K562 (cell line): ENCODE data around the gene KATNAL2. TPM values are rescaled to one million over a fixed set of nuclear protein-coding genes. Genes with fewer than 3 reads are reported as not detected.

Experiments
- ATAC-seq: fragments of 200-7000 bp; cut with Tn5 transposase; 3 replicates; pipeline ENCODE4 v1.9.1; 2020; ENCODE audit warnings: moderate library complexity
- BruUV-seq: library from RNA; stranded (reverse); fragments of 400-500 nt; replicated peaks from 2 replicates; lab custom pipeline; 2021; lab: Mats Ljungman, UMichigan
- CTCF ChIA-PET: fragments of 300-600 bp; formaldehyde crosslinking; extraction: SDS; loops from one replicate; lab custom pipeline; 2021; ENCODE audit warnings: low intra/inter-chr PET ratio; lab: Yijun Ruan, JAX
- POLR2A ChIA-PET: fragments of 300-600, 350-650 bp; sonication (Branson Sonifier 250); formaldehyde crosslinking; extraction: SDS; loops from one replicate; lab custom pipeline; 2021; ENCODE audit warnings: antibody characterized with exemption, inconsistent platforms; lab: Yijun Ruan, JAX
- DNase-seq, 4 experiments: peaks; one replicate each; pipeline versions ENCODE4 v3.0.0 to v3.0.0-alpha.2; 2011 to 2018; ENCODE audit warnings: low spot score in 3 of 4, mixed read lengths in 3 of 4; ENCODE audit errors: extremely low read depth in 1 of 4
- FAIRE-seq: peaks from 2 replicates; lab custom pipeline; 2011; peaks lifted over from hg19 to GRCh38; lab: Jason Lieb, UNC
- H2AFZ ChIP-seq: 2 replicates; pipeline ENCODE4 v1.6.0; 2011; ENCODE audit warnings: low read depth, low read length, control low read depth, inconsistent platforms
- H3K27ac ChIP-seq: fragments of 200-600 bp; 3 replicates; pipeline ENCODE4 v1.8.0; 2011; ENCODE audit warnings: low read depth, mild to moderate bottlenecking, control low read depth, inconsistent platforms, low read length, moderate library complexity, mixed read lengths; ENCODE audit errors: extremely low read depth
- H3K27me3 ChIP-seq, 2 experiments: fragments of 300-600 bp in 1 of 2; 2 replicates in 1 of 2; 3 replicates in 1 of 2; pipeline versions ENCODE4 v1.6.0 to v1.8.0; 2011; ENCODE audit warnings: inconsistent platforms in 2 of 2, low read length in 2 of 2, mild to moderate bottlenecking in 1 of 2, mixed read lengths in 1 of 2, moderate library complexity in 1 of 2; ENCODE audit not compliant: control insufficient read depth in 2 of 2, insufficient read depth in 2 of 2
- H3K36me3 ChIP-seq: fragments of 300-600 bp; 3 replicates; pipeline ENCODE4 v1.8.0; 2011; ENCODE audit warnings: mild to moderate bottlenecking, low read length, inconsistent platforms; ENCODE audit not compliant: control insufficient read depth, insufficient read depth
- H3K4me1 ChIP-seq, 2 experiments: fragments of 200-600 bp in 1 of 2; replicated peaks in 1 of 2; 2 replicates in 1 of 2; 3 replicates in 1 of 2; pipeline versions ENCODE4 v1.5.1 to v1.8.0; 2011; ENCODE audit warnings: inconsistent platforms in 2 of 2, low read length in 2 of 2, mild to moderate bottlenecking in 1 of 2, mixed read lengths in 1 of 2, moderate library complexity in 1 of 2; ENCODE audit not compliant: control insufficient read depth in 2 of 2, insufficient read depth in 2 of 2
- H3K4me2 ChIP-seq: 2 replicates; pipeline ENCODE4 v1.6.1; 2011; ENCODE audit warnings: low read length, control low read depth, inconsistent platforms, mixed read lengths; ENCODE audit not compliant: insufficient read depth
- H3K4me3 ChIP-seq: fragments of 200-600 bp; sonication (generic), shearing (Covaris generic); 2 replicates; pipeline ENCODE4 v1.5.1; 2016; ENCODE audit warnings: control low read depth, inconsistent platforms
- H3K79me2 ChIP-seq: fragments of 200-600 bp; 3 replicates; pipeline ENCODE4 v1.8.0; 2011; ENCODE audit warnings: low read length, inconsistent platforms; ENCODE audit not compliant: control insufficient read depth, insufficient read depth
- H3K9ac ChIP-seq, 2 experiments: 2 replicates each; pipeline versions ENCODE4 v1.6.0 to v1.6.1; 2011; ENCODE audit warnings: low read depth in 2 of 2, low read length in 2 of 2, control low read depth in 1 of 2, inconsistent platforms in 1 of 2, mild to moderate bottlenecking in 1 of 2, mixed read lengths in 1 of 2; ENCODE audit not compliant: insufficient read depth in 1 of 2
- H3K9me1 ChIP-seq: one replicate; pipeline ENCODE4 v1.6.0; 2011; ENCODE audit warnings: inconsistent platforms, mild to moderate bottlenecking, low read length, moderate library complexity; ENCODE audit not compliant: control insufficient read depth, insufficient read depth
- H3K9me3 ChIP-seq: replicated peaks from 2 replicates; pipeline ENCODE4 v1.5.1; 2011; ENCODE audit warnings: low read depth, low read length, inconsistent platforms; ENCODE audit not compliant: control insufficient read depth, insufficient read depth
- H4K20me1 ChIP-seq: replicated peaks from 2 replicates; pipeline ENCODE4 v1.6.1; 2011; ENCODE audit warnings: low read length, inconsistent platforms, mixed read lengths; ENCODE audit not compliant: control insufficient read depth, insufficient read depth
- GTF2F1 ChIP-seq: IDR thresholded peaks from 2 replicates; pipeline ENCODE4 v1.6.1; 2011; ENCODE audit warnings: low read depth, low read length, improper control_type of control experiment
- PTTG1 ChIP-seq: fragments of 450-650 bp; IDR thresholded peaks from 2 replicates; pipeline ENCODE4 v1.6.1; 2016; ENCODE audit warnings: low read depth, mild to moderate bottlenecking, missing genetic modification characterization, missing compliant biosample characterization
- WGBS: fragments of 100-300 bp; shearing (Covaris generic); methylation state at CpG from one replicate; pipeline ENCODE4 v1.1.6; 2016; ENCODE audit warnings: low coverage, mixed read lengths; ENCODE audit not compliant: insufficient coverage; ENCODE audit errors: missing lambda C conversion rate; 5-methylcytosine and 5-hydroxymethylcytosine counted together
- in situ Hi-C: fragments of 300-500 bp; cut with MboI; formaldehyde crosslinking; loops from 4 replicates; pipeline ENCODE4 v1.15.0; 2018; ENCODE audit warnings: inconsistent platforms, mixed read lengths
- intact Hi-C: fragments of 100-400 bp; cut with micrococcal nuclease; formaldehyde crosslinking; loops from 2 replicates; pipeline ENCODE4 v1.14.2; 2022
- polyA plus RNA-seq, 8 experiments: library from polyadenylated mRNA; depleted of rRNA in 4 of 8; stranded (reverse) in 5 of 8; unstranded in 3 of 8; fragments of >200 nt; fragmentation: Nextera tagmentation in 2 of 8; fragmentation: Illumina TruSeq in 1 of 8; extraction: Ambion mirVana in 2 of 8; extraction: Trizol in 1 of 8; gene quantifications; 2 replicates each; pipeline versions ENCODE4 v1.2.1 to v1.2.3, GENCODE V29; 2011 to 2014; ENCODE audit warnings: inconsistent platforms in 1 of 8, missing spikeins in 1 of 8
- total RNA-seq, 7 experiments: library from RNA; depleted of rRNA in 6 of 7; stranded (reverse); fragments of >200 nt in 6 of 7; fragmentation: Illumina TruSeq in 2 of 7; extraction: Trizol in 2 of 7; gene quantifications; 2 replicates each; pipeline versions ENCODE4 v1.2.1 to v1.2.3, GENCODE V29; 2011 to 2021; ENCODE audit warnings: low replicate concordance in 1 of 7
- TF ChIP-seq, protein P1 (sequence below): fragments of 150-350 bp; IDR thresholded peaks from 2 replicates; pipeline ENCODE4 v1.6.1; 2014; ENCODE audit warnings: low read depth, mild to moderate bottlenecking, low read length, borderline replicate concordance

The KATNAL2 gene
- total and polyA plus RNA-seq, 9 of the 15 experiments (the other 6 are each of a cell fraction or from before 2014, with no cell fraction given), result 0.08 to 1.2 (median 0.48) TPM

DNA sequence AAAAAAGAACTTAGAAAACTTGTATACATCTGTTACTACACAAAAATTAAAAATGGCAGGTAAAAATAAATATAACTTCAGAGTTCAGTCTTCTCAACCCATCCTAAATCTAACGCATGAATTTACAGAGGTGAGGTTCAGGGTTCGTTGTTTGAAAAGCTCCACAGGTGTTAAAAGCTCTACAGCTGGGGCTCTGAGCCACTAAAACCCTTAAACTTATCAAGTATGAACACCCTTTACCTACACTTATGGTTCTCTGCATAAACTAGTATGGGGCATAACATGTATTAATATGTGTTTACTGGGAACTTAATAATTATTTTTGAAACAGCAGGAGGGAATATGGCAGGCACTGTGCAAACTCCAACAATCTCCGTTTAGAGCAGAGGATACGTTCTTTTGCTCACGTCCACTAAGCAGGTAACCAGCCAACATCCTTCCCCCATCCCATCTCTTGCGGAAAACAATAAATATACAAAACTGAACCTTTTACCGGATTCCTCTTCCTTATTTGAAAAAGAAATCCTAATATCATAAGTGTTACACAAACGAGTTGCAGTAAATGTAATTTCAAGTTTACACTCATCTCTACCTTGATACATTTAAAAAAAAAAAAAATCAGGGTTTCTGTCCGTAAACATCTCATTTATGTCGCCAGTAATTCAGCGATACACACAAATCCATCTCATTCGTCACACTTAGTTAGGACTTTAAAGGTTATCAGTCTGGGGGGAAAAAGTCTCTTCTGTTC lies 1.4 kb upstream of the KATNAL2 start (continued):
- TF ChIP-seq, protein P1, sequence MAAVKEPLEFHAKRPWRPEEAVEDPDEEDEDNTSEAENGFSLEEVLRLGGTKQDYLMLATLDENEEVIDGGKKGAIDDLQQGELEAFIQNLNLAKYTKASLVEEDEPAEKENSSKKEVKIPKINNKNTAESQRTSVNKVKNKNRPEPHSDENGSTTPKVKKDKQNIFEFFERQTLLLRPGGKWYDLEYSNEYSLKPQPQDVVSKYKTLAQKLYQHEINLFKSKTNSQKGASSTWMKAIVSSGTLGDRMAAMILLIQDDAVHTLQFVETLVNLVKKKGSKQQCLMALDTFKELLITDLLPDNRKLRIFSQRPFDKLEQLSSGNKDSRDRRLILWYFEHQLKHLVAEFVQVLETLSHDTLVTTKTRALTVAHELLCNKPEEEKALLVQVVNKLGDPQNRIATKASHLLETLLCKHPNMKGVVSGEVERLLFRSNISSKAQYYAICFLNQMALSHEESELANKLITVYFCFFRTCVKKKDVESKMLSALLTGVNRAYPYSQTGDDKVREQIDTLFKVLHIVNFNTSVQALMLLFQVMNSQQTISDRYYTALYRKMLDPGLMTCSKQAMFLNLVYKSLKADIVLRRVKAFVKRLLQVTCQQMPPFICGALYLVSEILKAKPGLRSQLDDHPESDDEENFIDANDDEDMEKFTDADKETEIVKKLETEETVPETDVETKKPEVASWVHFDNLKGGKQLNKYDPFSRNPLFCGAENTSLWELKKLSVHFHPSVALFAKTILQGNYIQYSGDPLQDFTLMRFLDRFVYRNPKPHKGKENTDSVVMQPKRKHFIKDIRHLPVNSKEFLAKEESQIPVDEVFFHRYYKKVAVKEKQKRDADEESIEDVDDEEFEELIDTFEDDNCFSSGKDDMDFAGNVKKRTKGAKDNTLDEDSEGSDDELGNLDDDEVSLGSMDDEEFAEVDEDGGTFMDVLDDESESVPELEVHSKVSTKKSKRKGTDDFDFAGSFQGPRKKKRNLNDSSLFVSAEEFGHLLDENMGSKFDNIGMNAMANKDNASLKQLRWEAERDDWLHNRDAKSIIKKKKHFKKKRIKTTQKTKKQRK, result no peak
- TF ChIP-seq PTTG1 (tag) (no peak), GTF2F1 (no peak)
- TF ChIP-seq, all 486 proteins: peak for 0

DNA sequence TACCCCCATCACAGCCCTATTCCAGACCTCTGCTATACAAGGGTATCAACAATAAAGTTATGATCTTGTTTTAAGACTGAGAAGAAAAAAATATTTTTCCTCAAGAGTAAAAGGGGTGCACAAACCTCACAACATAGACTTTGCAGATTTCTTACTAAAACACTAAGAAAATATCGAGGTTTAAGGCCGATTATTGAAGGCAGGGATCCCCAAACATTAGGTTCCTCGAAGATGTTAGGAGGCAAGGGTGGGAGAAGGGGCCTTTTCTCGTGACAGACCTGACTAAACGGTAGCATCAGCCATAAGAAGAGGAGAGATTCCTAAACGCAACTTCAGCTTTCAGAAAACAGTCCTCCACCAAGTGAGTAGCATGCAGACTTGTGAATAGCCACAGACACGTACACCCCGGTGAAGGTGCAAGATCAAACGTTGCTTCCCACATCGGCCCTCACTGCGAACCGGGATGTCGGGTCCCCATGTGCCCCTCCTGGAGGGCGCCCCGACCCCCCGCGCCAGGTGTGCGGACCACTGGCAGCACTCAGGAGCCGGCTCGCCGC lies 773 bp upstream of the KATNAL2 start:
- Histone ChIP-seq H4K20me1 (0 out of 2 replicates have a peak, but pooled peaks cover 4% of the 10 kb centered on the region), H3K4me1 (peaks cover 10 to 12% of the 10 kb centered on the region in 2 experiments; a peak in 4 of 5 replicates), H2AFZ (peak overlapping the region; percentile 76), H3K9me1 (no peaks in the 10 kb centered on the region), H3K27me3 (no peaks in the 10 kb centered on the region), H3K27ac (peak overlapping the region; percentile 94), H3K4me3 (peak overlapping the region; percentile 75), H3K4me2 (peak overlapping the region; percentile 93), H3K79me2 (peaks cover 53% of the 10 kb centered on the region), H3K36me3 (no peaks in the 10 kb centered on the region), H3K9ac (peak overlapping the region; percentile 87 to 93), H3K9me3 (no peaks in the 10 kb centered on the region)
- 0% methylated on average over 10 of the region's 21 CpGs for WGBS
- BruUV-seq, result no TSS peak
- ChIA-PET POLR2A (interaction anchor here (1.0 kb wide), 1 partner anchor 24 kb away, joined by 3 read pairs; no protein-coding TSS in a partner anchor), CTCF (no interaction called here)
- in situ Hi-C loops, result no loop called here
- intact Hi-C loops, result no loop called here
- DNase-seq, result peak in 1 of 4 experiments; percentile 25
- FAIRE-seq, result peak; percentile 59
- ATAC-seq, result peak; percentile 11
